ENCODE measurements around the gene DUS1L. TPM values are rescaled to one million over a fixed set of nuclear protein-coding genes. Genes with fewer than 3 reads are reported as not detected.
A peak's percentile ranks its signal among the peaks of the same experiment; 100 is the strongest.

The DUS1L gene
- total RNA-seq, 1 donor = 56.1 TPM

GRCh38 chr17:82097184-82097918, 31.7 kb upstream of the DUS1L start:
- peak; percentile 71 for DNase-seq (ENCODE audit: low read depth)
- H3K4me3 ChIP-seq (ENCODE audit: low read depth, low read length) = peak overlapping the region; percentile 72
- TF ChIP-seq CTCF (IDR thresholded peaks at IDR 0.05; ENCODE audit: insufficient read depth, low read depth, low read length) = no peak

GRCh38 chr17:82096709-82097183, 31.1 kb upstream of the DUS1L start:
- no peak for DNase-seq (ENCODE audit: low read depth)
- TF ChIP-seq CTCF (IDR thresholded peaks at IDR 0.05; ENCODE audit: insufficient read depth, low read depth, low read length) = no peak
- peak overlapping the region; percentile 72 for H3K4me3 ChIP-seq (ENCODE audit: low read depth, low read length)

- TF ChIP-seq CTCF (IDR thresholded peaks at IDR 0.05; ENCODE audit: insufficient read depth, low read depth, low read length) = no peak
- peak overlapping the region; percentile 72 for H3K4me3 ChIP-seq (ENCODE audit: low read depth, low read length)
- no peak for DNase-seq (ENCODE audit: low read depth)
Measured at GRCh38 chr17:82095777-82096708, 30.4 kb upstream of the DUS1L start.

- DNase-seq (ENCODE audit: low read depth) = no peak
- no peak overlapping the region for H3K4me3 ChIP-seq (ENCODE audit: low read depth, low read length)
- no peak for TF ChIP-seq CTCF (IDR thresholded peaks at IDR 0.05; ENCODE audit: insufficient read depth, low read depth, low read length)
Measured at GRCh38 chr17:82094931-82095776, 29.6 kb upstream of the DUS1L start.

GRCh38 chr17:82092995-82093751, 27.6 kb upstream of the DUS1L start:
- no peak for DNase-seq (ENCODE audit: low read depth)
- TF ChIP-seq CTCF (IDR thresholded peaks at IDR 0.05; ENCODE audit: insufficient read depth, low read depth, low read length) = no peak
- no peak overlapping the region for H3K4me3 ChIP-seq (ENCODE audit: low read depth, low read length)

GRCh38 chr17:82092628-82092994, 27.0 kb upstream of the DUS1L start:
- TF ChIP-seq CTCF (IDR thresholded peaks at IDR 0.05; ENCODE audit: insufficient read depth, low read depth, low read length) = no peak
- no peak for DNase-seq (ENCODE audit: low read depth)

More at GRCh38 chr17:82092628-82092994, 27.0 kb upstream of the DUS1L start:
- H3K4me3 ChIP-seq (ENCODE audit: low read depth, low read length) = no peak overlapping the region
